A549 treated with AZD2906 at 1 μM for 4 hours (cell line): ENCODE data around the gene ITGAX. TPM values are rescaled to one million over a fixed set of nuclear protein-coding genes. Genes with fewer than 3 reads are reported as not detected.

ENCODE experiments used
- total RNA-seq: library from RNA; stranded (reverse); fragments of 200-300 nt; extraction: Qiagen RNA extraction; gene quantifications from 5 replicates; pipeline ENCODE4 v1.2.3, GENCODE V29; 2022

ITGAX gene
- total RNA-seq: 0.86 to 1.4 TPM (median 1.1 TPM) in 5 replicates

GRCh38 chr16:31354394-31355291 lies at the start of gene ITGAX:
Gene ITGAX (plus strand): TSS chr16:31355176. CDS start chr16:31355255, 79 bp downstream.

GRCh38 chr16:31393056-31393455 lies 38.1 kb downstream of the ITGAX start, which contains the start of gene ITGAD:
Gene ITGAD (plus strand): TSS chr16:31393335. CDS start chr16:31393361, 26 bp downstream.

GRCh38 chr16:31428279-31428597 lies 73.3 kb downstream of the ITGAX start, which contains the start of gene COX6A2:
Gene COX6A2 (minus strand): TSS chr16:31428360. CDS start chr16:31428325, 35 bp downstream.

Other genes starting within 250 kb of the ITGAX start
- gene BCKDK, start 246.8 kb upstream of the ITGAX start, total RNA-seq: 42.8 to 59.1 TPM (median 54.4 TPM) in 5 replicates
- gene KAT8, start 237.5 kb upstream of the ITGAX start, total RNA-seq: 44.4 to 51.1 TPM (median 49.2 TPM) in 5 replicates
- 1.2 to 1.8 TPM (median 1.4 TPM) in 5 replicates for gene PRSS8, start 219.4 kb upstream of the ITGAX start, total RNA-seq
- 0.84 to 2.1 TPM (median 1.3 TPM) in 5 replicates for gene PRSS36, start 205.1 kb upstream of the ITGAX start, total RNA-seq
- gene FUS, start 175.0 kb upstream of the ITGAX start, total RNA-seq: 494 to 572 TPM (median 537 TPM) in 5 replicates
- gene PYCARD, start 152.4 kb upstream of the ITGAX start, total RNA-seq: 26.9 to 41.9 TPM (median 35.6 TPM) in 5 replicates
- gene TRIM72, start 141.1 kb upstream of the ITGAX start, total RNA-seq: 0.01 to 0.06 TPM (median 0.02 TPM) in 5 replicates
- gene PYDC1, start 138.0 kb upstream of the ITGAX start, total RNA-seq: not detected in 5 replicates
- 1.1 to 1.6 TPM (median 1.3 TPM) in 5 replicates for gene ITGAM, start 95.2 kb upstream of the ITGAX start, total RNA-seq
- gene ITGAD, start 38.2 kb downstream of the ITGAX start, total RNA-seq: 0.03 TPM in 1 of 5 replicates, not detected in the others
- not detected in 5 replicates for gene COX6A2, start 73.2 kb downstream of the ITGAX start, total RNA-seq
- 0.07 to 0.18 TPM (median 0.10 TPM) in 5 replicates for gene ZNF843, start 87.6 kb downstream of the ITGAX start, total RNA-seq
- 6.0 to 13.7 TPM (median 10.9 TPM) in 5 replicates for gene ARMC5, start 104.3 kb downstream of the ITGAX start, total RNA-seq
- gene TGFB1I1, start 117.0 kb downstream of the ITGAX start, total RNA-seq: 43.2 to 75.3 TPM (median 53.7 TPM) in 5 replicates
- 0.20 to 0.40 TPM (median 0.23 TPM) in 5 replicates for gene SLC5A2, start 127.9 kb downstream of the ITGAX start, total RNA-seq
- gene RUSF1, start 153.2 kb downstream of the ITGAX start, total RNA-seq: 40.9 to 54.5 TPM (median 51.2 TPM) in 5 replicates
- not detected in 5 replicates for gene AHSP, start 172.7 kb downstream of the ITGAX start, total RNA-seq